MM.1S (cell line): ENCODE measurements around the gene TBC1D19.

ENCODE experiments used
- EZH2 ChIP-seq: fragments of 300-600 bp; sonication (generic); optimal IDR thresholded peaks from 2 replicates; pipeline ENCODE3; 2017; ENCODE audit warnings: low read depth, mild to moderate bottlenecking, antibody characterized with exemption, low read length, mixed read lengths
- EZH2phosphoT487 ChIP-seq: fragments of 300-600 bp; sonication (generic); IDR thresholded peaks from 2 replicates; pipeline ENCODE4 v1.6.1; 2018; ENCODE audit warnings: antibody characterized with exemption, low read length
- TF ChIP-seq, protein P1 (sequence below): fragments of 300-600 bp; sonication (generic); IDR thresholded peaks from 2 replicates; pipeline ENCODE4 v1.5.1; 2016; ENCODE audit warnings: antibody characterized with exemption, low read length, mixed read lengths

DNA sequence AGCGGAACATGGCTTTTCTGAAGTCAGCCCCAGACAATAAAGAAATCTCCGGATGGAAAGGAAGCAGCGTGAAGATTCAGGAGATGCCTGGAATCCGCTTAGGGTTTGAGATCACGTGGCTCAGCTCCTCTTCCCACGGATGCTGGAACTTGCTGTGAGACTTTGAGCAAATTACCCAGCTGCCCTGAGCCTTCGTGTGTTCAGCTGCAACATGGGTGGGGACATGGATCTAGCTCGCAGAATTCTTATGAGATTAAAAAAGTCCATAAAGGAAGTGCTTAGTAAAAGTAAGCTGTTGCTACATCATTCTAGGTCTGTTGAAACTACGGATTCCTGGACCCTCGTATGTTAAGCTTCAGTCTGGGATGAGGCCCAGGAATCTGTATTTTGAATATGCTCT lies 221.0 kb downstream of the TBC1D19 start:
- TF ChIP-seq, protein P1, sequence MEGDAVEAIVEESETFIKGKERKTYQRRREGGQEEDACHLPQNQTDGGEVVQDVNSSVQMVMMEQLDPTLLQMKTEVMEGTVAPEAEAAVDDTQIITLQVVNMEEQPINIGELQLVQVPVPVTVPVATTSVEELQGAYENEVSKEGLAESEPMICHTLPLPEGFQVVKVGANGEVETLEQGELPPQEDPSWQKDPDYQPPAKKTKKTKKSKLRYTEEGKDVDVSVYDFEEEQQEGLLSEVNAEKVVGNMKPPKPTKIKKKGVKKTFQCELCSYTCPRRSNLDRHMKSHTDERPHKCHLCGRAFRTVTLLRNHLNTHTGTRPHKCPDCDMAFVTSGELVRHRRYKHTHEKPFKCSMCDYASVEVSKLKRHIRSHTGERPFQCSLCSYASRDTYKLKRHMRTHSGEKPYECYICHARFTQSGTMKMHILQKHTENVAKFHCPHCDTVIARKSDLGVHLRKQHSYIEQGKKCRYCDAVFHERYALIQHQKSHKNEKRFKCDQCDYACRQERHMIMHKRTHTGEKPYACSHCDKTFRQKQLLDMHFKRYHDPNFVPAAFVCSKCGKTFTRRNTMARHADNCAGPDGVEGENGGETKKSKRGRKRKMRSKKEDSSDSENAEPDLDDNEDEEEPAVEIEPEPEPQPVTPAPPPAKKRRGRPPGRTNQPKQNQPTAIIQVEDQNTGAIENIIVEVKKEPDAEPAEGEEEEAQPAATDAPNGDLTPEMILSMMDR, result no peak
- no peak for TF ChIP-seq EZH2
- no peak for TF ChIP-seq EZH2phosphoT487
